Panc1 (cell line): ENCODE data around the gene SPACA6. TPM values are rescaled to one million over a fixed set of nuclear protein-coding genes. Genes with fewer than 3 reads are reported as not detected.

Experiments used
- ATAC-seq: fragments of 200-7000 bp; cut with Tn5 transposase; 2 replicates; pipeline ENCODE4 v1.9.1; 2020; ENCODE audit warnings: mild to moderate bottlenecking, moderate library complexity
- BruUV-seq: library from RNA; stranded (reverse); fragments of 400-500 nt; replicated peaks from 2 replicates; lab custom pipeline; 2021; lab: Mats Ljungman, UMichigan
- CTCF ChIA-PET: fragments of 300-600 bp; sonication (Branson Sonifier 250); formaldehyde crosslinking; loops from one replicate; lab custom pipeline; 2022; ENCODE audit warnings: antibody characterized with exemption; lab: Charles Lee
- POLR2A ChIA-PET: fragments of 300-600 bp; sonication (Branson Sonifier 250); formaldehyde crosslinking; loops from one replicate; lab custom pipeline; 2022; ENCODE audit warnings: antibody characterized with exemption; lab: Charles Lee
- DNase-seq: peaks from one replicate; pipeline ENCODE4 v3.0.0-alpha.2; 2010; ENCODE audit warnings: low read depth, low spot score
- H3K27ac ChIP-seq: 2 replicates; pipeline ENCODE4 v1.5.1; 2011; ENCODE audit warnings: mild to moderate bottlenecking, low read length, inconsistent platforms
- H3K27me3 ChIP-seq: fragments of 200-500 bp; sonication (Bioruptor generic); 2 replicates; pipeline ENCODE4 v1.6.0; 2014; ENCODE audit warnings: low read length, inconsistent platforms; ENCODE audit not compliant: control insufficient read depth, insufficient read depth
- H3K36me3 ChIP-seq: fragments of 200-500 bp; sonication (Bioruptor generic); 2 replicates; pipeline ENCODE4 v1.5.1; 2014; ENCODE audit warnings: inconsistent platforms, mild to moderate bottlenecking, low read length, moderate library complexity; ENCODE audit not compliant: control insufficient read depth, insufficient read depth
- H3K4me1 ChIP-seq: 2 replicates; pipeline ENCODE4 v1.5.1; 2011; ENCODE audit warnings: inconsistent platforms, mild to moderate bottlenecking, low read length, moderate library complexity; ENCODE audit not compliant: control insufficient read depth, insufficient read depth
- H3K4me3 ChIP-seq, 2 experiments: 2 replicates each; pipeline ENCODE4 v1.5.1; 2011 to 2012; ENCODE audit warnings: low read depth in 2 of 2, low read length in 2 of 2, mild to moderate bottlenecking in 2 of 2, inconsistent platforms in 1 of 2, moderate library complexity in 1 of 2
- H3K9me3 ChIP-seq: fragments of 200-500 bp; sonication (Bioruptor generic); 2 replicates; pipeline ENCODE4 v1.5.1; 2014; ENCODE audit warnings: low read depth, mild to moderate bottlenecking, inconsistent platforms, low read length, moderate library complexity; ENCODE audit not compliant: control insufficient read depth, insufficient read depth
- POLR2AphosphoS5 ChIP-seq: IDR thresholded peaks from 2 replicates; pipeline ENCODE4 v1.6.1; 2012; ENCODE audit warnings: mild to moderate bottlenecking, low read depth, low read length, moderate library complexity
- SIN3A ChIP-seq: IDR thresholded peaks from 2 replicates; pipeline ENCODE4 v1.6.1; 2012; ENCODE audit warnings: low read depth, mild to moderate bottlenecking, low read length, moderate library complexity, borderline replicate concordance; ENCODE audit not compliant: insufficient read depth
- TCF7L2 ChIP-seq: IDR thresholded peaks from 2 replicates; pipeline ENCODE4 v1.6.1; 2011; ENCODE audit warnings: mild to moderate bottlenecking, low read depth, low read length, inconsistent platforms
- in situ Hi-C: cut with HindIII; loops from 2 replicates; pipeline ENCODE4 v1.10.0; 2016; ENCODE audit warnings: low sequenced_read_pairs, low pct_unique_long_range_greater_than_20kb
- intact Hi-C: fragments of 100-400 bp; cut with micrococcal nuclease; formaldehyde crosslinking; loops from one replicate; pipeline ENCODE4 v1.10.0; 2022; ENCODE audit not compliant: unreplicated experiment
- total RNA-seq: library from RNA; stranded (reverse); gene quantifications from one replicate; pipeline ENCODE4 v1.2.1, GENCODE V29; 2021; ENCODE audit not compliant: unreplicated experiment
- TF ChIP-seq, protein P1 (sequence below): fragments of 450-650 bp; IDR thresholded peaks from 2 replicates; pipeline ENCODE4 v1.5.1; 2017; ENCODE audit warnings: mild to moderate bottlenecking
- TF ChIP-seq, protein P2 (sequence below), 2 experiments: IDR thresholded peaks; 2 replicates each; pipeline ENCODE4 v1.6.1; 2011 to 2012; ENCODE audit warnings: low read depth in 2 of 2, control low read depth in 1 of 2, low read length in 1 of 2, mild to moderate bottlenecking in 1 of 2, moderate library complexity in 1 of 2; ENCODE audit not compliant: insufficient read depth in 1 of 2

SPACA6 gene
- total RNA-seq, 1 experiment from 2014 or later, result 14.3 TPM

DNA sequence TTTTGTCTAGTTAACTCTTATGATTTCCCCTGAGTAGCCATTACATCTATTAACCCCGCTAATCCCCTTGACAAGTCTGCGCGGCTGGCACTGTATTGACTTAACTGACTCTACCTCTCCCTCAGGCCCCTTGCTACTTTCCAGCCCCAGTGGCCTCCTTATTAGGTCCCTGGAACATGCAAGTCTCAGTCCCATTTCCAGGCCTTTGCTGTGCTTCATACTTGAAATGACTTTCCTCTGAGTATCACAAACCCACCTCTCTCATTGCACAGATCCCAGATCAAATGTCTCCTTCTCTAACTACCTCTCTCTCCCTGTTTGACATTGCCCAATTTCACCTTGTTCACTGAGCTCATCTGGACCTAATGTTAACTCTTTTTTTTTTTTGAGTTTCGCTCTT is 13.2 kb downstream of the SPACA6 start:
- H3K27me3 ChIP-seq, result no peaks in the 10 kb centered on the region
- ATAC-seq, result no peak
- intact Hi-C loops (no loop called here), in situ Hi-C loops (no loop called here)
- peaks cover 10% of the 10 kb centered on the region for H3K4me1 ChIP-seq
- ChIA-PET CTCF (no interaction called here), POLR2A (no interaction called here)
- peaks cover 2% of the 10 kb centered on the region; the same call in 1 of the 2 replicates for H3K36me3 ChIP-seq
- TF ChIP-seq TCF7L2, result no peak
- no peak for TF ChIP-seq SIN3A
- TF ChIP-seq, protein P1, sequence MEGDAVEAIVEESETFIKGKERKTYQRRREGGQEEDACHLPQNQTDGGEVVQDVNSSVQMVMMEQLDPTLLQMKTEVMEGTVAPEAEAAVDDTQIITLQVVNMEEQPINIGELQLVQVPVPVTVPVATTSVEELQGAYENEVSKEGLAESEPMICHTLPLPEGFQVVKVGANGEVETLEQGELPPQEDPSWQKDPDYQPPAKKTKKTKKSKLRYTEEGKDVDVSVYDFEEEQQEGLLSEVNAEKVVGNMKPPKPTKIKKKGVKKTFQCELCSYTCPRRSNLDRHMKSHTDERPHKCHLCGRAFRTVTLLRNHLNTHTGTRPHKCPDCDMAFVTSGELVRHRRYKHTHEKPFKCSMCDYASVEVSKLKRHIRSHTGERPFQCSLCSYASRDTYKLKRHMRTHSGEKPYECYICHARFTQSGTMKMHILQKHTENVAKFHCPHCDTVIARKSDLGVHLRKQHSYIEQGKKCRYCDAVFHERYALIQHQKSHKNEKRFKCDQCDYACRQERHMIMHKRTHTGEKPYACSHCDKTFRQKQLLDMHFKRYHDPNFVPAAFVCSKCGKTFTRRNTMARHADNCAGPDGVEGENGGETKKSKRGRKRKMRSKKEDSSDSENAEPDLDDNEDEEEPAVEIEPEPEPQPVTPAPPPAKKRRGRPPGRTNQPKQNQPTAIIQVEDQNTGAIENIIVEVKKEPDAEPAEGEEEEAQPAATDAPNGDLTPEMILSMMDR, result no peak
- TF ChIP-seq, protein P2, sequence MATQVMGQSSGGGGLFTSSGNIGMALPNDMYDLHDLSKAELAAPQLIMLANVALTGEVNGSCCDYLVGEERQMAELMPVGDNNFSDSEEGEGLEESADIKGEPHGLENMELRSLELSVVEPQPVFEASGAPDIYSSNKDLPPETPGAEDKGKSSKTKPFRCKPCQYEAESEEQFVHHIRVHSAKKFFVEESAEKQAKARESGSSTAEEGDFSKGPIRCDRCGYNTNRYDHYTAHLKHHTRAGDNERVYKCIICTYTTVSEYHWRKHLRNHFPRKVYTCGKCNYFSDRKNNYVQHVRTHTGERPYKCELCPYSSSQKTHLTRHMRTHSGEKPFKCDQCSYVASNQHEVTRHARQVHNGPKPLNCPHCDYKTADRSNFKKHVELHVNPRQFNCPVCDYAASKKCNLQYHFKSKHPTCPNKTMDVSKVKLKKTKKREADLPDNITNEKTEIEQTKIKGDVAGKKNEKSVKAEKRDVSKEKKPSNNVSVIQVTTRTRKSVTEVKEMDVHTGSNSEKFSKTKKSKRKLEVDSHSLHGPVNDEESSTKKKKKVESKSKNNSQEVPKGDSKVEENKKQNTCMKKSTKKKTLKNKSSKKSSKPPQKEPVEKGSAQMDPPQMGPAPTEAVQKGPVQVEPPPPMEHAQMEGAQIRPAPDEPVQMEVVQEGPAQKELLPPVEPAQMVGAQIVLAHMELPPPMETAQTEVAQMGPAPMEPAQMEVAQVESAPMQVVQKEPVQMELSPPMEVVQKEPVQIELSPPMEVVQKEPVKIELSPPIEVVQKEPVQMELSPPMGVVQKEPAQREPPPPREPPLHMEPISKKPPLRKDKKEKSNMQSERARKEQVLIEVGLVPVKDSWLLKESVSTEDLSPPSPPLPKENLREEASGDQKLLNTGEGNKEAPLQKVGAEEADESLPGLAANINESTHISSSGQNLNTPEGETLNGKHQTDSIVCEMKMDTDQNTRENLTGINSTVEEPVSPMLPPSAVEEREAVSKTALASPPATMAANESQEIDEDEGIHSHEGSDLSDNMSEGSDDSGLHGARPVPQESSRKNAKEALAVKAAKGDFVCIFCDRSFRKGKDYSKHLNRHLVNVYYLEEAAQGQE (IDR thresholded peaks at IDR 0.05; ENCODE audit: insufficient read depth in 1 of 2, low read depth in 2 of 2, low read length in 1 of 2), result no peak
- no peak for TF ChIP-seq POLR2AphosphoS5
- H3K27ac ChIP-seq, result no peak overlapping the region
- no peak overlapping the region for H3K4me3 ChIP-seq
- no peak for DNase-seq
- no TSS peak for BruUV-seq
- no peaks in the 10 kb centered on the region for H3K9me3 ChIP-seq

DNA sequence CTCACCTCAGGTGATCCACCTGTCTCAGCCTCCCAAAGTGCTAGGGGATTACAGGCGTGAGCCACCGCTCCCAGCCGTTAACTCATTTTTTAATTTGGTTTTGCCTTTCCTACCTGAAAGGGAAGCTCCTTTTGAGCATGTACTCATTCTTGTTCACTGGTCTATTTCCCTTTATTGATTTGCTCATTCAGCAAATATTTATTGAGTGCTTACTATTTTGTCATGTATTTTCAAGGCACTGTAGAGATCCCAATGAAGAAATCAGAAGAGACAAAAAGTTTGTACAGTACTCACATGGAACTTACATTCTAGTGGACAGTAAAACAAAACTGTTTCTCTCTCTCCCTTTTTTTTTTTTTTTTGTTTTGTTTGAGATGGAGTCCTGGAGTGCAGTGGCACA is 13.8 kb downstream of the SPACA6 start:
- Histone ChIP-seq H3K27me3 (no peaks in the 10 kb centered on the region), H3K4me3 (no peak overlapping the region), H3K9me3 (no peaks in the 10 kb centered on the region), H3K27ac (no peak overlapping the region), H3K4me1 (peaks cover 8% of the 10 kb centered on the region), H3K36me3 (peaks cover 2% of the 10 kb centered on the region; the same call in 1 of the 2 replicates)
- no TSS peak for BruUV-seq
- ATAC-seq (no peak), DNase-seq (no peak)
- TF ChIP-seq POLR2AphosphoS5, result no peak
- TF ChIP-seq, protein P2 (IDR thresholded peaks at IDR 0.05; ENCODE audit: insufficient read depth in 1 of 2, low read depth in 2 of 2, low read length in 1 of 2), result no peak
- no peak for TF ChIP-seq TCF7L2
- TF ChIP-seq SIN3A, result no peak
- TF ChIP-seq, protein P1, result no peak
- in situ Hi-C loops, result no loop called here
- ChIA-PET CTCF (no interaction called here), POLR2A (no interaction called here)
- intact Hi-C loops, result no loop called here
